Measurements from ENCODE around the gene SLC30A2. TPM values are rescaled to one million over a fixed set of nuclear protein-coding genes. Genes with fewer than 3 reads are reported as not detected.
"Not testable (repeated sequence)": the region's sequence is repeated elsewhere in the genome, so short reads cannot be mapped to it uniquely, and the experiment has no call there.

Gene SLC30A2, protein sequence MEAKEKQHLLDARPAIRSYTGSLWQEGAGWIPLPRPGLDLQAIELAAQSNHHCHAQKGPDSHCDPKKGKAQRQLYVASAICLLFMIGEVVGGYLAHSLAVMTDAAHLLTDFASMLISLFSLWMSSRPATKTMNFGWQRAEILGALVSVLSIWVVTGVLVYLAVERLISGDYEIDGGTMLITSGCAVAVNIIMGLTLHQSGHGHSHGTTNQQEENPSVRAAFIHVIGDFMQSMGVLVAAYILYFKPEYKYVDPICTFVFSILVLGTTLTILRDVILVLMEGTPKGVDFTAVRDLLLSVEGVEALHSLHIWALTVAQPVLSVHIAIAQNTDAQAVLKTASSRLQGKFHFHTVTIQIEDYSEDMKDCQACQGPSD
- total RNA-seq (2014; rRNA removed; shearing (Covaris generic)): 0.17 TPM in 1 of 2 replicates, not detected in the other

DNA sequence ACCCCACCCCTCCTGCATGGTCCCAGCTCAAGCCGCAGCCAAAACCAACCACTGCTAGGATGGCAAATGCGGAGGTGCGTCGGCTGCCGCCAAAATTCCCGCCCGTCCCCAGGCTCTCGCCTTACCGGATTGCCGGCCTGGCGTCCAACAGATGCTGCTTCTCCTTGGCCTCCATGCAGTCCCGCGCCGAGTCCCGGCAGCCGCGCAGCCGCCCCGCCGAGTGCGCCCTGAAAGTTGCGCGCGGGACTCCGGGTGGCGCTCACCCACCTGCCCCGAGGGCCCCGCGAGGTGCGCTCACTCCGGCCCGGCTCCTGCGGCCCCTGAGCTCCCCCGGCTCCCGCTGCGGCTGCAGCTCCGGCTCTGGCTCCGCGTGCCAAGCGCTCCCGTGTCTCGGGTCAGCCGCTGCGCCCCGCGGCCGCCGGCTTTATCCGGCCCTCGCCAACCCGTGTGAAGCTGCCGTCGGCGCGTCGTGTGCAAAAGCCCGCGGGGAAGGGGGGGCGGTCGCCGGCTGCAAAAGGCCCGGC is at the start of gene SLC30A2:
Gene SLC30A2 (minus strand): TSS at position 397 of the 524 bp plus-strand sequence. CDS start 222 bp downstream, at position 175.
- DNase-seq: peak; percentile 91
- H3K27me3 ChIP-seq (ENCODE audit: control insufficient read depth, insufficient read depth, low read length): peaks cover 69% of the 10 kb centered on the region
- peak within 1 kb of the TSS; percentile 35 for H3K4me3 ChIP-seq (ENCODE audit: insufficient read depth, low read depth, low read length)
- no peaks in the 10 kb centered on the region for H3K36me3 ChIP-seq (replicated peaks; ENCODE audit: control insufficient read depth, insufficient read depth, low read length)

DNA sequence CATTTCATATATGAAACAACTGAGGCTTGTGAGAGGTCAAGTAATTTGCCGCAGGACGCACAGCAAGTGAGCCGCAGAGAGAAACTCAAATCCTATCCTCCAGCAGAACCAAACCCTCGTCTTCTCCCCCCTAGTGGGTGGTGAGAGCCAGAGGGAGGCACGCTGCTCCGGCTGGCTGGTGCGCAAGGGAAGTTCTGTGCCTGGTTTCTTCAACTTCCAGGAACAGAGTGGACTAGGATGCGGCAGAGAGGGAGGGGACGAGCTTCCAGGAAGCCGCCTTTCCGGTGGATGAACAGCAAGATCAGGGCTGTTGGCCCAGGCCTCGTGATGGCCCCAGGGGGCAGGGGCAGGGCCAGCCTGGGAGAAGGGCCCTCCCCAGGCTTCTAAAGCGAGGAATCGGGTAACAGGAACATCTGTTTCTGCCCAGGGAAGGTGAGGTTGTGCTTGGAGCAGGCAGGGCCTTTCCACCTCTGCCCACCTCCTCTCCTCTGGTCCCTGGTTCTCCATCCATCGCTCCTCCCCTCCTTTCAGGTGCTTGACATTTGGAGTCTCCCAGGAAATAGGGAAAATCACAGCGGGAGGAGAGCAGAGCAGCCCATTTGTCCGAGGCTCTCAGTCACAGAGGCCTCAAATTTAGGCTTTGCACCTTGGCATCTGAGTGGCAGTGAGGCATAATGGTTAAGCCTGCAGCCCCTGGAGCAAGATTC is 48.9 kb upstream of the SLC30A2 start:
- H3K4me3 ChIP-seq (ENCODE audit: insufficient read depth, low read depth, low read length): no peak overlapping the region
- H3K27me3 ChIP-seq (ENCODE audit: control insufficient read depth, insufficient read depth, low read length): peaks cover 1% of the 10 kb centered on the region; the same call in 1 of the 2 replicates
- DNase-seq: peak; percentile 87
- no peaks in the 10 kb centered on the region for H3K36me3 ChIP-seq (replicated peaks; ENCODE audit: control insufficient read depth, insufficient read depth, low read length)

DNA sequence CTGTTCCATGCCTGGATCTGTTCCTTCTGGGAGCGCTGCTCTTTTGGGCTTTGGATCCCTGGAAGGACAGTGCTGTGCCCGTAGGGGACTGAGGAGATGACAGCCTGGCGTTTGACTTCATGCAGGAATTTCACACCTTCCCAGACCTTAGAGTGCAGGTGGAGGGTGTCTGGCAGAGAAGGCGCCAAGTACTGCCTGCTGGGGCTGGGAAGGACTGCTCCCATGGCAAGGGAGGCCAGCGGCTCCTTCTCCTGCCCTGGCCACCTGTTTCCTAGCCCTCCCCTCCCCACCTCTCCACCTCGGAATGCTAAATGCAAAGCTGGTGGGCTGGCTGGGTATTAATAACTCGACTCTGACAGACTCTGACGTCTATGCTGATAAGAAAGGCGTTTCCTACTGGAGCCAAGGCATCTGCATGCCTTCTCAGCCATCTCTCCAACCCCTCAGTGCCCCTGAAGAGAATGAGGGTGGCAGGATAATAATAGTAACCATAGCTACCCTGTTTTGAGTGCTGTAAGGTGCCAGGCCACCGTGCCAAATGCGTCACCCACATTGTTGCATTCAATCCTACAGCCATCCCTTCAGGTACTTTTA is 48.3 kb upstream of the SLC30A2 start:
- DNase-seq: peak; percentile 36
- H3K36me3 ChIP-seq (replicated peaks; ENCODE audit: control insufficient read depth, insufficient read depth, low read length): no peaks in the 10 kb centered on the region
- peaks cover 1% of the 10 kb centered on the region; the same call in 1 of the 2 replicates for H3K27me3 ChIP-seq (ENCODE audit: control insufficient read depth, insufficient read depth, low read length)
- H3K4me3 ChIP-seq (ENCODE audit: insufficient read depth, low read depth, low read length): no peak overlapping the region

DNA sequence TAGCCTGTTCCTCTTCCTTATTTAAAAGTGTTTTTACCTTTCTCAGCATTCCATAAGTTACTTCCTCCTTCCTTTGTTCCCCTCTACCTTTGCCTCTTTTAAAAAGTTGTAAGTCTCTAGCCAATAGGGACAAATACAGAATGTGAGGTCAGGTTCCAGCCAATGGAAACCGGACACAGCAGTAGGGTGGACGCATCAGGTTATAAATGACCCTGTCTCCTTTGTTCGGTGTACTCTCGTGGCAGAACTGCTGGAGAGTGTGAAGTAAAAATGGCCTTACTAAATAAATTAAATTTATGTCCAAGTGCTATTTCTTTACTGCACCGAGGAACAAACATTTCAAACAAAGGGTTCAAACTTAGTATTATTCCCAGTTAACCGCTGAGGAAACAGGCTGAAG is 47.7 kb upstream of the SLC30A2 start:
- H3K36me3 ChIP-seq (replicated peaks; ENCODE audit: control insufficient read depth, insufficient read depth, low read length); DNase-seq; H3K27me3 ChIP-seq (ENCODE audit: control insufficient read depth, insufficient read depth, low read length); H3K4me3 ChIP-seq (ENCODE audit: insufficient read depth, low read depth, low read length): not testable (repeated sequence)

DNA sequence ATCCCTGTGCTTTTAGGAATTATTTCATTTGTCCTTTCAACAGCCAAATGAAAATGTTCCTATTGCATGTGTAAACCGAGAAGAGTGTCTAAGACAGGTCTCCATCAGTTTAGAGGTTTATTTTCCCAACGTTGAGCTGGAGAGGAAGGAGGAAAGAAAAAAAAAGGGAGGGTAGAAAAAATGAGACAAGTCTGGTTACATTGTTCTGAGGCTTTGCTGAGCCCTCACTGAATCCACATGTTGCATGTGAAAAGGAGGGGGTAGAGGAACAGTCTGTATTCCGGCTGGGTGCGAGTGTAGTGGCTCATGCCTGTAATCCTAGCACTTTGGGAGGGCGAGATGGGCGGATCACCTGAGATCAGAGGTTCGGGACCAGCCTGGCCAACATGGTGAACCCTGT is 46.5 kb upstream of the SLC30A2 start:
- Histone ChIP-seq H3K27me3 (ENCODE audit: control insufficient read depth, insufficient read depth, low read length) (peaks cover 1% of the 10 kb centered on the region; the same call in 1 of the 2 replicates), H3K4me3 (ENCODE audit: insufficient read depth, low read depth, low read length) (no peak overlapping the region), H3K36me3 (replicated peaks; ENCODE audit: control insufficient read depth, insufficient read depth, low read length) (no peaks in the 10 kb centered on the region)
- DNase-seq: no peak

DNA sequence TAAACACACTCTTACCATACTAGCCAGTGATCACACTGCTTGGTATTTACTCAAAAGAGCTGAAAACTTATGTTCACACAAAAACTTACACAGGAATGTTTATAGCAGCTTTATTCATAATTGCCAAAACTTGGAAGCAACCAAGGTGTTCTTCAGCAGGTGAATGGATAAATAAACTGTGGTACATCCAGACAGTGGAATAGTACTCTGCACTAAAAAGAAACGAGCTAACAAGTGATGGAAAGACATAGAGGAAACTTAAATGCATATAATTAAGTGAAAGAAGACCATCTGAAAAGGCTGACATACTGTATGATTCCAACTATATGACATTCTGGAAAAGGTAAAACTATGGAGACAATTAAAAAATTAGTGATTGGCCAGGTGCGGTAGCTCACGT is 45.0 kb upstream of the SLC30A2 start:
- H3K27me3 ChIP-seq (ENCODE audit: control insufficient read depth, insufficient read depth, low read length): peaks cover 1% of the 10 kb centered on the region; the same call in 1 of the 2 replicates
- no peak overlapping the region for H3K4me3 ChIP-seq (ENCODE audit: insufficient read depth, low read depth, low read length)
- H3K36me3 ChIP-seq (replicated peaks; ENCODE audit: control insufficient read depth, insufficient read depth, low read length): no peaks in the 10 kb centered on the region
- DNase-seq: no peak

DNA sequence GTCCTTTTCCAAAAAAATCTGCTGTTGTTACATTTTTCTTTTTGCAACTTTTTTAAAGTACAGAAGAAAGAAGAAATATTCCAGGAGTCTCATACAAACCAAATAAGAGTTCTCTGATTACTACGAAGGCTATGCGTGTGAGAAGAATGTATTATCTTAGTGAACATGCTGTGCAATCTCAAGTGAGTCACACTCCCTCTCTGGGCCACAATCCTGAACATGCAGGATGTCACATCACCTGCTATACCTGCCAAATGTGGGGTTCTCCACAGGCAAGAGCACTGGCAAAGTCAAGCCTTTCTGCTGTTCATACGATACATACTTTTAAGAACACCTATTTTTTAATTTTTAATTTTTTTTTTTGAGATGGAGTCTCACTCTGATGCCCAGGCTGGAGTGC is 43.2 kb upstream of the SLC30A2 start:
- H3K36me3 ChIP-seq (replicated peaks; ENCODE audit: control insufficient read depth, insufficient read depth, low read length): no peaks in the 10 kb centered on the region
- DNase-seq: no peak
- H3K27me3 ChIP-seq (ENCODE audit: control insufficient read depth, insufficient read depth, low read length): peaks cover 1% of the 10 kb centered on the region; the same call in 1 of the 2 replicates
- no peak overlapping the region for H3K4me3 ChIP-seq (ENCODE audit: insufficient read depth, low read depth, low read length)

DNA sequence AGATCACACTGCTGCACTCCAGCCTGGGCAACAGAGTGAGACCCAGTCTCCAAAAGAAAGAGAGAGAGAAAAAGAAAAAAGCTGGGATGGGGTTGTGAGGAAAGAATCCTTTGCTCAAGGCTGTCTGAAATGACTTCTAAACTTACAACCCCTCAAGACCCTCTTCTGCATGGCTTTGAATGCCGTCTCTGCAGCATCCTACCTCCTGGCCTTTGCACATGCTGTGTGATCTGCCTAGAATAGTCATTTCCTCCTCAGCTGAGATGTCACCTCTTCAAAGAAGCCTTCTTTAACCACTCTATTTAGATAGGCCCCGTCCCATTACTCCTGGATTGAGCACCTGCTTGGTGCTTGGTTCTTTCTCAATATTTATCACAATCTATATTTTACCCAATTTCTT is 38.9 kb upstream of the SLC30A2 start:
- DNase-seq: no peak
- Histone ChIP-seq H3K27me3 (ENCODE audit: control insufficient read depth, insufficient read depth, low read length) (no peaks in the 10 kb centered on the region), H3K36me3 (replicated peaks; ENCODE audit: control insufficient read depth, insufficient read depth, low read length) (no peaks in the 10 kb centered on the region), H3K4me3 (ENCODE audit: insufficient read depth, low read depth, low read length) (no peak overlapping the region)

DNA sequence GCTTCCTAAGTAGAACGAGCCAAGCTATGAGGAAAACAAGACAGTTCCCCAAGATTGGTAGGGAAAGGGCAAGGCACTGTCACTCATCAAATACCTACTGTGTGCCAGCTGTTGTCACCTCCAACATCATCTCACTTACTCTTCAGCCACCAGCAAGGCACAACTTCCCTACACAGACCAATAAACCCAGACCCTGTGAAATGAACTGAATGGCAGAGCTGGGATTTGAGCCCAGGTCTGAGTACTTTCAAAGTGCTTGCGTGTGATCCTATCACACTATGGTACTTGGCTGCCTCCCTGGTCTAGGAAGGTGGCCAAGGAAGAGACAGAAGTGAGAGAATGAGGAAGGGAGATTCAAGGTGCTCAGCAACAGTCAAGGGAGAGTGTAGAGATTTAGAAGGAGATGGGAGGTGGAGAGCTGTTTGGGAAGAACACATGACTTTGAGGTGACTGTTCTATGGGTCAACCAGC is 38.2 kb upstream of the SLC30A2 start:
- Histone ChIP-seq H3K36me3 (replicated peaks; ENCODE audit: control insufficient read depth, insufficient read depth, low read length) (no peaks in the 10 kb centered on the region), H3K4me3 (ENCODE audit: insufficient read depth, low read depth, low read length) (no peak overlapping the region), H3K27me3 (ENCODE audit: control insufficient read depth, insufficient read depth, low read length) (no peaks in the 10 kb centered on the region)
- no peak for DNase-seq

DNA sequence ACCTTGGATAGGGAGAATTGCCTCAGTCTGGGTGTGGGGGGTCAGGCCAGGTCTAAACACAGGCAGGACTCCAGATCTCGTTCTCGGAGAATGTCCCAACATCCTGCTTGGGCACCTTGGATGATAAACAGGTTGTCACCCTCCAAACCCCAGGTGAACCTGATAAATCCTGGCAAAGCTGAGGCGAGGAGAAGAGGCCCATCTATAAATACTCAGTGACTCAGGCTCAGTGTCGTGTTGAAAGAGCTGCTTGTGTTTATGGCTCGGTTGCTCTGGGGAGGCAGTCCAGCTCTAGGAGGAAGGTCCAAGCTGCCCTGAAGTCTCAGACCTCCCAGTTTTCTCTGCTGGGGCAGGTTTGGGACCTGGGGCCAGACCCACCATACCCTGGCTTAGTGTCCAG is 37.3 kb upstream of the SLC30A2 start:
- no peaks in the 10 kb centered on the region for H3K36me3 ChIP-seq (replicated peaks; ENCODE audit: control insufficient read depth, insufficient read depth, low read length)
- H3K4me3 ChIP-seq (ENCODE audit: insufficient read depth, low read depth, low read length): no peak overlapping the region
- DNase-seq: no peak
- H3K27me3 ChIP-seq (ENCODE audit: control insufficient read depth, insufficient read depth, low read length): no peaks in the 10 kb centered on the region

DNA sequence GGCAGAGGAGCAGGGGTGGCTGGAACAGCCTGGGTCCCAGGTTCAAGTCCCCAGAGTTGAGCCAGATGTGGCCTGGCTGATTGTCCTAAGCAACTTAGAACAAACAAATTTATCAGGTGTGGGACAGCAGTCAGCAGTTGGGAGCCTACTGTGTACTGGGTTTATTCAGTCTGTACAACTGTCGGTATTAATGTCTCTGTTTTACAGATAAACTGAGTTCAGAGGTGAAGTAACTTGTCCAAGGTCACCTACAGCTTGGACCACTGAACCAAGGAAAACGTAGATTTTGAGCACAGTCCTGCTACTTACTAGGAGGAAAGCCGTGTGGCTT is 36.1 kb upstream of the SLC30A2 start:
- Histone ChIP-seq H3K4me3 (ENCODE audit: insufficient read depth, low read depth, low read length) (no peak overlapping the region), H3K36me3 (replicated peaks; ENCODE audit: control insufficient read depth, insufficient read depth, low read length) (no peaks in the 10 kb centered on the region), H3K27me3 (ENCODE audit: control insufficient read depth, insufficient read depth, low read length) (no peaks in the 10 kb centered on the region)
- no peak for DNase-seq

DNA sequence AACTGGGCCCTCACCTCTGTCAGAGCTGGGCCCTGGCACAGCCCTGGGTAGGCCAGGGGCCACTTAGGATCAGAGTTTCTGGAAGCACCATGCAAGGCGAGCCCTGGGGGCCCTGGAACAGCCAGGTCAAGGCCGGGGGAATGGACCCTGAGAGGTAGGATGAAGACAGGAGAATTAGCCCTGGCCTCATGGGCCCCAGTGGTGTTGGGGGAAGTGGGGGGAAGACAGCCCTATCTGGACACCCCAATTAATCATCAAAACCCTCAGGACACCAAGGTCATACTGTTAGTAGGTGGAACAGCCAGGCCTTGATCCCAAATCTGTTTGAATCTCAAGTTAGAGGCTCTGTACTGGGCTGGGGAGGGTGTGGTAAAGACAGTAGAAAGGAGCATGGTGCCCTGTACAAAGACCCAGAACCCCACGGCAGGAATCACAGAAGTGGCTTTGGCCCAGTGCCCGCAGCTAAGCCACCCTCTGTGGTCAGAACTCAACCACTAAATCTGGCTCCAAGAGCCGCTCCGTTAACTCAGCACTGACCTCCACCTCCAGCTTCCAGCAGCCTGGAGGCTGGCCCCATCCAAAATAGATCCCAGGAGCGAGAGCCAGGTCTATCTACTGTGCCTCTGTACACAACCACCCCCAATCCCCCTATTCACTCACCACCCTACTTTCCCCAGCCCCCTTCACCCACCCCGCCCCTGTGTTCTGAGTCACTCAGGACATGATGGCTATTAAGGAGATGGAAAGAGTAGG is 35.5 kb upstream of the SLC30A2 start:
- no peaks in the 10 kb centered on the region for H3K36me3 ChIP-seq (replicated peaks; ENCODE audit: control insufficient read depth, insufficient read depth, low read length)
- no peaks in the 10 kb centered on the region for H3K27me3 ChIP-seq (ENCODE audit: control insufficient read depth, insufficient read depth, low read length)
- no peak for DNase-seq
- H3K4me3 ChIP-seq (ENCODE audit: insufficient read depth, low read depth, low read length): no peak overlapping the region

DNA sequence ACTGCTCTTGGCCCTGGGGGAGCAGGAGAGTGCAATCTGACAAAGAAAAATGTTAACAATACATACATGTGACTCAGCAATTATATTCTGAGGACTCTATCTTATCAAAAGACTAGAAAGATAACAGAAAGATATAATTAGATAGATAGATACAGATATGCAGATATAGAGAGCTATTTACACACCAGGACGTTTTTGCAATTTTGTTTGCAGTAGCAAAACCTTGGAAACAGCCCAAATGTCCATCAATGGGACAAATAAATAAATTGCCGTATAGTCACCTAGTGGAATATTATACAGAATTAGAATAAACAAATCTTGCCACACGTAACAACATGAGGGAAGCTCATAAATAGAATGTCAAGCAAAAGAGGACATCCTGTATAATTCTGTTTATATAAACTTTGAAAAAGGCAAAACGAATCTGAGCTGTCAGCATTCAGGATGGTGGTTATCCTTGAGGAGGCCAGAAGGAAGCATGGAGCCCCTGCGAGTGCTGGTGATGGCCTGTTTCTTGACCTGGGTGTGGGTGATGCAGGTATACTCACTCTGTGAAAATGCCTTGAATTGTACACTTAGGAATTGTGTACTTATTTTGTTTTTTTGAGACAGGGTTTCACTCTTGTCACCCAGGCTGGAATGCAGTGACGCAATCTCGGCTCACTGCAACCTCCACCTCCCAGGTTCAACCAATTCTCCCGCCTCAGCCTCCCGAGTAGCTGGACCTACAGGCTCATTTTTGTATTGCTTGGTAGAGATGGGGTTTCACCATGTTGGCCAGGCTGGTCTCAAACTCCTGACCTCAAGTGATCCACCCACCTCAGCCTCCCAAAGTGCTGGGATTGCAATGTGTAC is 34.3 kb upstream of the SLC30A2 start:
- H3K27me3 ChIP-seq (ENCODE audit: control insufficient read depth, insufficient read depth, low read length): no peaks in the 10 kb centered on the region; the same call in 1 of the 2 replicates
- no peak for DNase-seq
- H3K4me3 ChIP-seq (ENCODE audit: insufficient read depth, low read depth, low read length): no peak overlapping the region
- H3K36me3 ChIP-seq (replicated peaks; ENCODE audit: control insufficient read depth, insufficient read depth, low read length): no peaks in the 10 kb centered on the region

Measured in H7 (cell line).